ENCODE measurements around the gene HCN4.

DNA sequence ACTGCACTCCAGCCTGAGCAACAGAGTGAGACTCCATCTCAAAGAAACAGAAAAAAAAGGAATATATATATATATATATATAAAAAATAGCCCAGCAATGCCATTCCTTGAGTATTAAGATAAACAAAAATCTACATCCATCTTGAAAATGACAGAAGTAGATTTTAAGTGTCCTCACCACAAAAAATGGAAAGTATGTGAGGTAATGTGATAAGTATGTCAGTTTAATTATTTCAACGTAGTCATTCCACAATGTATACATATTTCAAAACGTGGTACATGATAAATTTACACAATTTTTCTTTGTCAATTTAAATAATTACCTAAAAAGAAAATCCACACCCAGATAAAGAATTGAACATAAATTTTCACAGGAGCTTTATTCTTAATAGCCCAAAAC is 54.9 kb downstream of the HCN4 start:
- no peak for TF ChIP-seq CTCF (IDR thresholded peaks at IDR 0.05 in 4 of 5, conservative IDR thresholded peaks at IDR 0.05 in 1 of 5)
- TF ChIP-seq POLR2A (IDR thresholded peaks at IDR 0.05) = no peak
